ENCODE measurements around the gene ADO.

Gene ADO

GRCh38 chr10:62853710-62854109, 49.2 kb downstream of the ADO start:
- TF ChIP-seq GATA3 (IDR thresholded peaks at IDR 0.05; ENCODE audit: low read depth, low read length) (no peak), GATA2 (IDR thresholded peaks at IDR 0.05; ENCODE audit: low read depth, low read length) (no peak)

GRCh38 chr10:62856021-62856420, 51.5 kb downstream of the ADO start:
- TF ChIP-seq GATA2 (IDR thresholded peaks at IDR 0.05; ENCODE audit: low read depth, low read length) (no peak), GATA3 (IDR thresholded peaks at IDR 0.05; ENCODE audit: low read depth, low read length) (no peak)
